ENCODE data around the gene PIGU. TPM values are rescaled to one million over a fixed set of nuclear protein-coding genes. Genes with fewer than 3 reads are reported as not detected.

Gene PIGU
- total and polyA plus RNA-seq, 2 of the 13 experiments (the other 11 are each of a cell fraction or from before 2014, with no cell fraction given): 45.5 to 231 TPM

GRCh38 chr20:34585019-34585418 lies 91.9 kb downstream of the PIGU start:
- DNase-seq (ENCODE audit: low spot score): no peak
- H3K79me2 ChIP-seq (ENCODE audit: insufficient read depth, low read length): no peaks in the 10 kb centered on the region
- ATAC-seq: no peak
- H2AFZ ChIP-seq (ENCODE audit: low read length): no peak overlapping the region
- H3K9me3 ChIP-seq (ENCODE audit: low read length): no peaks in the 10 kb centered on the region
- in situ Hi-C loops (cut with HindIII; ENCODE audit: extremely low pct_ligation_motif_present, low pct_unique_long_range_greater_than_20kb): no loop called here
- no peaks in the 10 kb centered on the region for H4K20me1 ChIP-seq (ENCODE audit: insufficient read depth, low read length)
- no peak overlapping the region for H3K4me3 ChIP-seq (replicated peaks in 1 of 3; ENCODE audit: insufficient read depth in 1 of 3, low read depth in 2 of 3, low read length in 3 of 3)
- H3K27ac ChIP-seq (ENCODE audit: extremely low read length, insufficient read depth, low read length): no peak overlapping the region
- intact Hi-C loops (cut with micrococcal nuclease; ENCODE audit: unreplicated experiment): no loop called here
- peaks cover 36% of the 10 kb centered on the region for H3K4me1 ChIP-seq (ENCODE audit: insufficient read depth, low read length)
- POLR2A ChIA-PET: interaction anchor here (1.0 kb wide), 1 partner anchor 119 kb away, joined by 3 read pairs; the partner anchor contains the start of gene TP53INP2
- no peak overlapping the region for H3K9ac ChIP-seq (ENCODE audit: insufficient read depth, low read depth, low read length)
- no TSS peak for BruUV-seq (replicated peaks)
- H3K27me3 ChIP-seq (ENCODE audit: control insufficient read depth in 1 of 2, insufficient read depth in 2 of 2, low read length in 2 of 2): no peaks in the 10 kb centered on the region
- WGBS (ENCODE audit: low lambda C conversion rate): 97% methylated on average over 5 of the region's 5 CpGs
- CTCF ChIA-PET (ENCODE audit: low intra/inter-chr PET ratio, low total read pairs): no interaction called here
- peaks cover 22 to 71% of the 10 kb centered on the region in 2 experiments for H3K36me3 ChIP-seq (replicated peaks in 1 of 2; ENCODE audit: control insufficient read depth in 1 of 2, insufficient read depth in 2 of 2, low read length in 2 of 2)
- no peak for FAIRE-seq
- no peak overlapping the region for H3K4me2 ChIP-seq (ENCODE audit: low read depth, low read length)
- no peak for TF ChIP-seq KMT2B (CRISPR knock-in tag; IDR thresholded peaks at IDR 0.05)
- no peak for TF ChIP-seq RNF2 (conservative IDR thresholded peaks at IDR 0.05; ENCODE audit: low read depth)
- TF ChIP-seq ZBTB37 (CRISPR knock-in tag; IDR thresholded peaks at IDR 0.05): no peak
- TF ChIP-seq, protein P1, sequence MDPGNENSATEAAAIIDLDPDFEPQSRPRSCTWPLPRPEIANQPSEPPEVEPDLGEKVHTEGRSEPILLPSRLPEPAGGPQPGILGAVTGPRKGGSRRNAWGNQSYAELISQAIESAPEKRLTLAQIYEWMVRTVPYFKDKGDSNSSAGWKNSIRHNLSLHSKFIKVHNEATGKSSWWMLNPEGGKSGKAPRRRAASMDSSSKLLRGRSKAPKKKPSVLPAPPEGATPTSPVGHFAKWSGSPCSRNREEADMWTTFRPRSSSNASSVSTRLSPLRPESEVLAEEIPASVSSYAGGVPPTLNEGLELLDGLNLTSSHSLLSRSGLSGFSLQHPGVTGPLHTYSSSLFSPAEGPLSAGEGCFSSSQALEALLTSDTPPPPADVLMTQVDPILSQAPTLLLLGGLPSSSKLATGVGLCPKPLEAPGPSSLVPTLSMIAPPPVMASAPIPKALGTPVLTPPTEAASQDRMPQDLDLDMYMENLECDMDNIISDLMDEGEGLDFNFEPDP (CRISPR knock-in tag; conservative IDR thresholded peaks at IDR 0.05): 0 out of 2 replicates have a peak, but pooled peaks have one; percentile 36
- TF ChIP-seq ZNF879 (CRISPR knock-in tag; IDR thresholded peaks at IDR 0.05): no peak
- TF ChIP-seq ZNF121 (CRISPR knock-in tag; IDR thresholded peaks at IDR 0.05): peak; percentile 82
- no peak for TF ChIP-seq NFIB (CRISPR knock-in tag; IDR thresholded peaks at IDR 0.05; ENCODE audit: borderline replicate concordance)
- TF ChIP-seq BHLHE40 (IDR thresholded peaks at IDR 0.05; ENCODE audit: low read length): no peak
- TF ChIP-seq MTA1 (CRISPR knock-in tag; IDR thresholded peaks at IDR 0.05; ENCODE audit: borderline replicate concordance): 0 out of 2 replicates have a peak, but pooled peaks have one; percentile 16
- TF ChIP-seq GPN1 (CRISPR knock-in tag; IDR thresholded peaks at IDR 0.05; ENCODE audit: borderline replicate concordance): no peak
- TF ChIP-seq PHF8 (CRISPR knock-in tag; IDR thresholded peaks at IDR 0.05): peak; percentile 27; the same call in 1 of the 2 replicates
- TF ChIP-seq NRL (CRISPR knock-in tag; IDR thresholded peaks at IDR 0.05; ENCODE audit: borderline replicate concordance): 0 out of 2 replicates have a peak, but pooled peaks have one; percentile 17
- no peak for TF ChIP-seq ZSCAN12 (CRISPR knock-in tag; IDR thresholded peaks at IDR 0.05)
- no peak for TF ChIP-seq ZNF781 (CRISPR knock-in tag; IDR thresholded peaks at IDR 0.05; ENCODE audit: borderline replicate concordance, not compliant biosample characterization)
- no peak for TF ChIP-seq ZNF264 (CRISPR knock-in tag; IDR thresholded peaks at IDR 0.05)
- peak; percentile 61; the same call in 1 of the 2 replicates for TF ChIP-seq NFE2L1 (CRISPR knock-in tag; IDR thresholded peaks at IDR 0.05; ENCODE audit: borderline replicate concordance)
- no peak for TF ChIP-seq PRDM15 (CRISPR knock-in tag; IDR thresholded peaks at IDR 0.05)
- TF ChIP-seq NR2F1 (CRISPR knock-in tag; IDR thresholded peaks at IDR 0.05): no peak
- no peak for TF ChIP-seq ZNF256 (CRISPR knock-in tag; conservative IDR thresholded peaks at IDR 0.05)
- no peak for TF ChIP-seq KDM3A (CRISPR knock-in tag; IDR thresholded peaks at IDR 0.05; ENCODE audit: low read depth)
